ENCODE results near the gene DSG3. TPM values are rescaled to one million over a fixed set of nuclear protein-coding genes. Genes with fewer than 3 reads are reported as not detected.

The DSG3 gene
- total RNA-seq, 2 donors from 2014 or later, result not detected

GRCh38 chr18:31512203-31512764, 64.7 kb downstream of the DSG3 start:
- peak overlapping the region; percentile 65 for H3K27ac Mint-ChIP-seq
- H3K9me3 ChIP-seq (ENCODE audit: control insufficient read depth, low read length), result no peaks in the 10 kb centered on the region
- DNase-seq, result no peak
- H3K4me1 Mint-ChIP-seq, result peaks cover 23% of the 10 kb centered on the region
- H3K9me3 Mint-ChIP-seq, result peaks cover 5% of the 10 kb centered on the region
- H3K36me3 Mint-ChIP-seq (ENCODE audit: low read depth), result peaks cover 9% of the 10 kb centered on the region
- H3K4me3 Mint-ChIP-seq, result no peak overlapping the region
- no peak overlapping the region for H3K9ac ChIP-seq (ENCODE audit: extremely low read depth, low read length, poor library complexity, severe bottlenecking)
- TF ChIP-seq, protein P1, sequence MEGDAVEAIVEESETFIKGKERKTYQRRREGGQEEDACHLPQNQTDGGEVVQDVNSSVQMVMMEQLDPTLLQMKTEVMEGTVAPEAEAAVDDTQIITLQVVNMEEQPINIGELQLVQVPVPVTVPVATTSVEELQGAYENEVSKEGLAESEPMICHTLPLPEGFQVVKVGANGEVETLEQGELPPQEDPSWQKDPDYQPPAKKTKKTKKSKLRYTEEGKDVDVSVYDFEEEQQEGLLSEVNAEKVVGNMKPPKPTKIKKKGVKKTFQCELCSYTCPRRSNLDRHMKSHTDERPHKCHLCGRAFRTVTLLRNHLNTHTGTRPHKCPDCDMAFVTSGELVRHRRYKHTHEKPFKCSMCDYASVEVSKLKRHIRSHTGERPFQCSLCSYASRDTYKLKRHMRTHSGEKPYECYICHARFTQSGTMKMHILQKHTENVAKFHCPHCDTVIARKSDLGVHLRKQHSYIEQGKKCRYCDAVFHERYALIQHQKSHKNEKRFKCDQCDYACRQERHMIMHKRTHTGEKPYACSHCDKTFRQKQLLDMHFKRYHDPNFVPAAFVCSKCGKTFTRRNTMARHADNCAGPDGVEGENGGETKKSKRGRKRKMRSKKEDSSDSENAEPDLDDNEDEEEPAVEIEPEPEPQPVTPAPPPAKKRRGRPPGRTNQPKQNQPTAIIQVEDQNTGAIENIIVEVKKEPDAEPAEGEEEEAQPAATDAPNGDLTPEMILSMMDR (conservative IDR thresholded peaks at IDR 0.05), result no peak
- no peaks in the 10 kb centered on the region for H3K36me3 ChIP-seq (ENCODE audit: control insufficient read depth, insufficient read depth, low read length)
- no peaks in the 10 kb centered on the region for H3K27me3 Mint-ChIP-seq (ENCODE audit: insufficient read depth)
- 89 to 91% methylated on average over 6 of the region's 6 CpGs for WGBS, 2 experiments (ENCODE audit: insufficient coverage in 1 of 2, insufficient read length in 1 of 2)
- no peaks in the 10 kb centered on the region for H3K27me3 ChIP-seq (ENCODE audit: control insufficient read depth, insufficient read depth, low read length, poor library complexity, severe bottlenecking)
- H3K4me3 ChIP-seq (ENCODE audit: low read length), result no peak overlapping the region
- peaks cover 4% of the 10 kb centered on the region for H3K4me1 ChIP-seq (ENCODE audit: control insufficient read depth, insufficient read depth, low read length)
- no peak overlapping the region for H3K27ac ChIP-seq (ENCODE audit: low read depth, low read length)

GRCh38 chr18:31513189-31513935, 65.8 kb downstream of the DSG3 start:
- Mint-ChIP-seq H3K4me3 (no peak overlapping the region), H3K4me1 (peaks cover 26% of the 10 kb centered on the region), H3K27me3 (ENCODE audit: insufficient read depth) (no peaks in the 10 kb centered on the region), H3K9me3 (no peaks in the 10 kb centered on the region), H3K36me3 (ENCODE audit: low read depth) (peaks cover 5% of the 10 kb centered on the region), H3K27ac (peak overlapping the region; percentile 28)
- peaks cover 4% of the 10 kb centered on the region for H3K4me1 ChIP-seq (ENCODE audit: control insufficient read depth, insufficient read depth, low read length)
- whole genome bisulfite sequencing, 2 experiments (ENCODE audit: insufficient coverage in 1 of 2, insufficient read length in 1 of 2), result 86 to 89% methylated on average over 3 to 4 of the region's 4 CpGs
- H3K4me3 ChIP-seq (ENCODE audit: low read length), result no peak overlapping the region
- no peak overlapping the region for H3K9ac ChIP-seq (ENCODE audit: extremely low read depth, low read length, poor library complexity, severe bottlenecking)
- H3K9me3 ChIP-seq (ENCODE audit: control insufficient read depth, low read length), result no peaks in the 10 kb centered on the region
- DNase-seq, result peak; percentile 59
- H3K27ac ChIP-seq (ENCODE audit: low read depth, low read length), result no peak overlapping the region
- H3K36me3 ChIP-seq (ENCODE audit: control insufficient read depth, insufficient read depth, low read length), result no peaks in the 10 kb centered on the region
- TF ChIP-seq, protein P1 (conservative IDR thresholded peaks at IDR 0.05), result no peak
- no peaks in the 10 kb centered on the region for H3K27me3 ChIP-seq (ENCODE audit: control insufficient read depth, insufficient read depth, low read length, poor library complexity, severe bottlenecking)

DNA sequence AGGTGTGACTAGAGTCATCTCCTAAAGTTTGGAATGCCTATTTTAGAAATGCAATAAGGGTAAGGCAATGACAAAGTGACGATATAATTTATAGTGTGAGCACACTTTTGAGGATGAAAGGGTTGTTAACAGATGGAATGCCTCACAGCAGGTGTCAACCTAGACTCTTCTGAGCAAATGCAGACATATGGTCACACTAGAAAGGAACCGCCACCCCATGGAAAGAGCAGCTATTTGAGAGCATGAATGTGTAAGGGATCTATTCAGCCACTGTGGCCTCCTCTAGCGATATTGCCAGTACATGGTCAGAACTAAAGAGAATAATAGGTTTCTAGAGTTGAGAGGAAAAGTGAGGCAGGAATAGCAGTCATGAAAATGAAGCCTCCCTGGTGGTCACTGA, 68.9 kb downstream of the DSG3 start:
- no peaks in the 10 kb centered on the region for H3K27me3 Mint-ChIP-seq (ENCODE audit: insufficient read depth)
- H3K4me1 Mint-ChIP-seq, result peaks cover 22% of the 10 kb centered on the region
- Histone ChIP-seq H3K36me3 (ENCODE audit: control insufficient read depth, insufficient read depth, low read length) (peaks cover 20% of the 10 kb centered on the region), H3K4me1 (ENCODE audit: control insufficient read depth, insufficient read depth, low read length) (no peaks in the 10 kb centered on the region), H3K4me3 (ENCODE audit: low read length) (no peak overlapping the region), H3K9me3 (ENCODE audit: control insufficient read depth, low read length) (no peaks in the 10 kb centered on the region), H3K9ac (ENCODE audit: extremely low read depth, low read length, poor library complexity, severe bottlenecking) (no peak overlapping the region), H3K27ac (ENCODE audit: low read depth, low read length) (no peak overlapping the region), H3K27me3 (ENCODE audit: control insufficient read depth, insufficient read depth, low read length, poor library complexity, severe bottlenecking) (no peaks in the 10 kb centered on the region)
- WGBS, 2 experiments (ENCODE audit: insufficient coverage in 1 of 2, insufficient read length in 1 of 2), result 91 to 94% methylated on average over 3 of the region's 3 CpGs
- no peaks in the 10 kb centered on the region for H3K9me3 Mint-ChIP-seq
- H3K4me3 Mint-ChIP-seq, result no peak overlapping the region
- TF ChIP-seq, protein P1 (conservative IDR thresholded peaks at IDR 0.05), result peak; percentile 32
- H3K36me3 Mint-ChIP-seq (ENCODE audit: low read depth), result peaks cover 23% of the 10 kb centered on the region
- DNase-seq, result no peak
- no peak overlapping the region for H3K27ac Mint-ChIP-seq

Measured in endodermal cell (in vitro differentiated cells).